RPMI8226 (cell line): ENCODE results near the gene ADCY5.
"Not testable (repeated sequence)": the region's sequence is repeated elsewhere in the genome, so short reads cannot be mapped to it uniquely, and the experiment has no call there.

ENCODE experiments used
- DNase-seq: peaks from one replicate; pipeline ENCODE4 v3.0.0-alpha.2; 2015

The ADCY5 gene

GRCh38 chr3:123283074-123283473 lies 165.8 kb downstream of the ADCY5 start:
- DNase-seq = no peak

GRCh38 chr3:123282461-123282860 lies 166.4 kb downstream of the ADCY5 start:
- DNase-seq = no peak

- no peak for DNase-seq
Observed at GRCh38 chr3:123281929-123282328, 167.0 kb downstream of the ADCY5 start.

GRCh38 chr3:123281406-123281805 lies 167.5 kb downstream of the ADCY5 start:
- no peak for DNase-seq

- DNase-seq = no peak
Observed at GRCh38 chr3:123279121-123279520, 169.8 kb downstream of the ADCY5 start.

- DNase-seq = no peak
Observed at GRCh38 chr3:123278446-123278845, 170.4 kb downstream of the ADCY5 start.

- DNase-seq = no peak
Observed at GRCh38 chr3:123277106-123277505, 171.8 kb downstream of the ADCY5 start.

GRCh38 chr3:123276346-123277006 lies 172.4 kb downstream of the ADCY5 start:
- no peak for DNase-seq

GRCh38 chr3:123275691-123276090 lies 173.2 kb downstream of the ADCY5 start:
- DNase-seq = no peak

GRCh38 chr3:123272547-123272946 lies 176.3 kb downstream of the ADCY5 start:
- DNase-seq = no peak

GRCh38 chr3:123271466-123272159 lies 177.3 kb downstream of the ADCY5 start:
- no peak for DNase-seq

- DNase-seq = no peak
Observed at GRCh38 chr3:123270818-123271217, 178.1 kb downstream of the ADCY5 start.

- DNase-seq = no peak
Observed at GRCh38 chr3:123267821-123268220, 181.1 kb downstream of the ADCY5 start.

- DNase-seq = no peak
Observed at GRCh38 chr3:123263941-123264340, 184.9 kb downstream of the ADCY5 start.

GRCh38 chr3:123262868-123263267 lies 186.0 kb downstream of the ADCY5 start:
- DNase-seq = no peak

- no peak for DNase-seq
Observed at GRCh38 chr3:123262226-123262625, 186.7 kb downstream of the ADCY5 start.

GRCh38 chr3:123261666-123262065 lies 187.2 kb downstream of the ADCY5 start:
- DNase-seq = no peak

GRCh38 chr3:123258811-123259420 lies 190.0 kb downstream of the ADCY5 start:
- peak; percentile 55 for DNase-seq

GRCh38 chr3:123258359-123258758 lies 190.5 kb downstream of the ADCY5 start:
- no peak for DNase-seq

GRCh38 chr3:123256256-123256655 lies 192.6 kb downstream of the ADCY5 start:
- DNase-seq = no peak

- no peak for DNase-seq
Observed at GRCh38 chr3:123246866-123247265, 202.0 kb downstream of the ADCY5 start.

- no peak for DNase-seq
Observed at GRCh38 chr3:123244128-123244527, 204.8 kb downstream of the ADCY5 start.

GRCh38 chr3:123239756-123240155 lies 209.1 kb downstream of the ADCY5 start:
- DNase-seq = no peak

- not testable (repeated sequence) for DNase-seq
Observed at GRCh38 chr3:123239186-123239585, 209.7 kb downstream of the ADCY5 start.
